GM21367 (cell line): ENCODE results near the gene INPP5F.
"Not testable (repeated sequence)": the region's sequence is repeated elsewhere in the genome, so short reads cannot be mapped to it uniquely, and the experiment has no call there.

Experiments
- ATAC-seq: cut with Tn5 transposase; IDR thresholded peaks from one replicate; pipeline ENCODE4 v1.9.1; 2021; ENCODE audit not compliant: unreplicated experiment

INPP5F gene

DNA sequence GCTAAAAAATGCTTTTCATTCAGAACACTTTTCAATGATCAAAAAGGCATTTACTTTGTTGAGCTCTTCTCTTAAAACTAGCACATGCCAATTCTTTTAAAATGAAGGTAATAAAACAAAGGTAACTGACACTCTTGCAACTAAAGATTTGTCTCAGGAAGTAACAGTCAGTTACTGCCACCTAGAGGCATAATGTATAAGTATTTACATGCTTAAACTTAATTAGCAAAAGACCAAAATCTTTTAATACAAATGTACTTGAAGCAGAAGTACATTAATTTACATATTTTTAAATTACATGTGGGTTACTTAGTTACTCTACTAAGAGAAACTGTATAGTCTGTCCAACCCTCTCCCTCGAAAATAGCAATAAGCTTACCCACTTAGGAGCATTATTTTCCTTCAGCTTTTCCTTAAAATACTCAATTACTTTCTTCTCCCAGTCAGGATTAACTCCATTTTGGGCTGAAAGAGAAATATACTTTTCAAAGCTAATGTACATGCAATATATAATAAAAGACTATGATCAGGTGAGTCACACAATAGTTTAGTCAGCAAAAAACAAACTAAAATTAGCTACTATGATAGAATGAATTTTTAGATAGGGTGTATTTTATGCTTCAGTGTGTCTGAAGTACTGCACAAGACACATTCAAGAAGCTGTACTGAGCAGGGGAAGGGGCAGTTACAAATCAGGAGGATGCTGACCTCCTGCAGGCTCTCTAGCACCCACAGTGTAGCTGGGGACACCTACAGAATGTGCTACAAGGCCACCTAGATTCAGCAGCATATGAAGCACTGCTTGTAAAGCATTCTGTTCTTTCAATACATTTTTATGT, 133.8 kb downstream of the INPP5F start:
- no peak for ATAC-seq

DNA sequence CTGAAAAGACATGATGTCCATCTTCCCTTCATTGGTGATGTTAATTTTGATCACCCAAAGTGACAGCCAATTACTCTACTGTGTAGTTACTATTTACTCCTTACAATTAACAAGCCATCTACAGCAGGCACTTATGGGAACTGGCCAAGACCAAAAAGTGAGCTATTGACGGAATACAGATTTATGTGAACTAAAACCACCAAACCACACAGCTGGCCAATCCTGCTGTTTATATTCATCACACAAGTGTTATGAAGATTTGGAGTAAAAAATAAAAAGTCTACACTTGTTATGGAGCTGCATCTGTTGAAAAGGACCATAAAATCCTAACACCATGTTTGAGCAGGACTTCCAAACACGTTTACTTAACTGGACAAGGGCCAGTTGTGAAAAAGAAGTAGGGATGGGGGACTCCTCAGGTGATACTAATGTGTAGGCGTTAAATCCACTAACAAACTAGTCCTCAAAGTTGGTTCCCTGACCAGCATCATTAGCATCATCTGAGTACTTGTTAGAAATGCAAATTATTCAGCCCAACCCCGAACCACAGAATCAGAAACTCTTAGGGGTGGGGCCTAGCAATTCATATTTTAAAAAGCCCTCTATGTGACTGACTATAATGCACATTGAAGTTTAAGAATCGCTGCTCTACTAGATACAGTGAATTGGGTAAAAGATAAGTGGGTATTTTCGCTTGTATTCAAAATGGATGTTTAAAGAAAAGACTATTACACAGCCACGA, 135.2 kb downstream of the INPP5F start:
- no peak for ATAC-seq

DNA sequence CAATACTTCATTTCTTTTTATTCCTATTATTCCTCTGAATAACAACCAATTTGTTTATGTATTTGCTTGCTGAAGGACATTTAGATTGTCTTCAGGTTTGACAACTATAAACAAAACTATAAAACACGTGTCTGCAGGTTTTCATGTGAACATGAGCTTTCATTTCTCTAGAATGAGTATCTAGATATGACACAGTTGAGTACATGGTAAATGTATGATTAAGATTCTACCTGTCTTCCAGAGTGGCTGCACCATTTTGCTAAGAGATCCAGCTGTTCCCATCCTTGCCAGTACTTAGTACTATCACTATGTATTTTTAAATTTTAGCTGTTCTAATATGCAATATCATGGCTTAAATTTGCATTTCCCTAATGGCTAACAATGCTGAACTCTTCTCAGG, 136.7 kb downstream of the INPP5F start:
- no peak for ATAC-seq

DNA sequence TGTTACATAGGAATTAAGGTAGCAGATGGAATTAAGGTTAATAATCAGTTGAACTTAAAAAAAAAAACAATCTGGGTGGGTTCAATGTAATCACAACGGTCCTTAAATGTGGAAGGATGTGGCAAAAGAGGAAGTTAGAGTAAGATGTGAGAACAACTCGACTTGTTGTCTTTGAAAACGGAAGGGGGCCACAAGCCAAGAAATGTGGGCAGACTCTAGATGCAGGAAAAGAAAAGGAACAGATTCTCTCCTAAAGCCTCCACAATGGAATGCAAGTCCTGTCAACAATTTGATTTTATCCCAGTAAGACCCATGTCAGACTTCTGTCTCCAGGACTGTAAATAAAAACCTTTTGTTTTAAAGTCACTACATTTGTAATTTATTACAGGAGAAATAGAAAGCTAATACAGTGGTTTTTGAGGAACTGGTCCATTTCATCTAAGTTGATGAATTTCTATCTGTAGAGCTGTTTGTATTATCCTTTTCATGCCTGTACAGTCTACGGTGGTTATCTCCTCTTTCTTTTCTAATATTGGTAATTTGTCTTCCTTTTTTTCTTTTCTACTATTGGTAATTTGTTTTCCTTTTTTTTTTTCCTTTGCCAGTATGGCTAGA, 138.2 kb downstream of the INPP5F start:
- no peak for ATAC-seq

DNA sequence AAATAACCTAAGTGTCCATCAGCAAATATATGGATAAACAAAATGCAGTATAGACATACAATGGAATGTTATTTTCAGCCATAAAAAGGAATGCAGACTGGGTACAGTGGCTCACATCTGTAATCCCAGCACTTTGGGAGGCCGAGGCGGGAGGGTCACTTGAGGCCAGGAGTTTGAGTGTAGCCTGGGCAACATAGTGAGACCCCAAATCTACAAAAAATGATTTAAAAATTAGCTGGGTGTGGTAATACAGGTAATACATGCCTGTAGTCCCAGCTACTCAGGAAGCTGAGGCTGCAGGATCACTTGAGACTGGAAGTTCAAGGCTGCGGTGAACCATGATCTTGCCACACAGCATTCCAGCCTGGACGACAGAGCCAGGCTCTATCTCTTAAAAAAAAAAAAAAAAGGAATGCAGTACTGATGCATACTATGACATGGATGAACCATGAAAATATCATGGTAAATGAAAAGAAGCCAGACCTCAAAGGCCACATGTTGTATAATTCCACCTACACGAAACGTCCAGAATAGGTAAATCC, 139.9 kb downstream of the INPP5F start:
- no peak for ATAC-seq

DNA sequence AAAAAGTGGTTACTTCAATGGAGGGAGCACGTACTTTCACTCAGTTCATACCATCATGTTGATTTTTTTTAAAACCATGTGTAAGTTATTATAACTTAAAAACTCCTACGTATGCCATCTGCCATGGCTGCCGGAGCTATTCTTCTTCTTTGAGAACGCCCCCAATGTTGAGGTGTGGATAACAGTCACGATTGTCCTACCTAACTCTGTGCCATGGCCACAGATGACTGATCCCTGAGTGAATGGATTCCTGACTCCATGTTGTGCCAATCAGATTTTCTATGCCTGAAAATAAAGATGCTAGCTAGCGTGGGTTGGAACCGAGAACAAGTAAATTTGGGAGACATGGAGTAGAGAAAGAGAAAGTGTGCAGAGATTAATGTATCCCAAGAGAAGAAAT, 141.5 kb downstream of the INPP5F start:
- no peak for ATAC-seq

DNA sequence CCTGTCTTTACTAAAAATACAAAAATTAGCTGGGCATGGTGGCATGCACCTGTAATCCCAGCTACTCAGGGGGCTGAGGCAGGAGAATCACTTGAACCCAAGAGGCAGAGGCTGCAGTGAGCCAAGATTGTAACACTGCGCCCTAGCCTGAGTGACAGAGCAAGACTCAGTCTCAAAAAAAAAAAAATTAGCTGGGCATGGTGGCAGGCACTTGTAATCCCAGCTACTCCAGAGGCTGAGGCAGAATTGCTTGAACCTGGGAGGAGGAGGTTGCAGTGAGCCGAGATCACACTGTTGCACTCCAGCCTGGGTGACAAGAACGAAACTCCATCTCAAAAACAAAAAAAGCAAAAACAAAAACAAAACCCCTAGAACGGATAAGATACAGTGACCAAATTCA, 143.5 kb downstream of the INPP5F start:
- ATAC-seq: not testable (repeated sequence)

DNA sequence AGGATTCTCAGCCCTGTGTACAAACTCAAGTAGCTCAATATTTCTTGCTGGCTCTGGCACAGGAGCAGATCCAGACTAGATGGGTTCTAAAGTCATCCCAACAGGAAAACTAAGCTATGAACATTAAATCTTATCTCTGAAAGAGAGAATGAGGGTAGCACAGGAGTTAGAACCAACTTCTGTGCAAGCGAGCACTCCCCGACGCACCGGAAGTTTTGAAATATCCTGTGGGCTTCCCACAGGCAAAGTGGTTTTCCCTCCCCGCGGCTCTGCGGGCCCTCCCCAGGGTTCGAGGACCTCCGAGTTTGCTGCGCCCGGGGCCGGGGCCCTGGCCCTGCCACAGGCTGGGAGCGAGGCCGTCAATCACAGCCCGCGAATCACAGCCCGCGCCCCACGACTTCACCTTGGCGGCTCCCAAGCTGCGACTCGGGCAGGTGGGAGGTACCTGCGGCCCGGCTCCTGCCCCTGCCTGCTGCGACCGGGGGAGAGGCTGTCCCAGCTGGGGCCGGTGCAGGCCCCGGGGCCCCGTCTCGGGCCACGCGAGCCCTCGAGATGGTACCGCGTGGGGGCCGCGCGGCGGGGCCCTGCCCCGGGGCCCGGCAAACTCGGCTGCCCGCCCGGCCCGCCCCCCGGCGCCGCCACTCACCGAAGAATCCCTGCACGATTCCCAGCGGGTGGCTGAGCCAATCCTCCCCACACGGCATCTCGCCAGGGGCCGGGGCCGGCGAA, 146.2 kb downstream of the INPP5F start:
- ATAC-seq: peak; percentile 26

DNA sequence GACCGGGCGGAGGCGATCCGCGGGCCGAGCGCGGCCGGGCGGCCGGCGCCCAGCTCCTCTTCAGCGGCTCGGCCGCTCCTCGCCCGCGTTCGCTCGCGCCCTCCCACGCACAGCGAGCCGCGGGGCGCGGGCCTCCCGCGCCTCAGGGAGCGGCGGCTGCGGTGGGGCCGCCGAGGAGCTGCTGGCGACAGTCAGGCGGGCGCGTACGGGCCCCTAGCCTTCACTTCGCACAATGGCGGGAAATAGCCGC, 146.7 kb downstream of the INPP5F start, which contains the start of gene MCMBP:
MCMBP (minus strand) TSS at position 234 of the 250 bp plus-strand sequence. CDS start 259 bp downstream, outside the sequence.
- ATAC-seq: peak; percentile 17

DNA sequence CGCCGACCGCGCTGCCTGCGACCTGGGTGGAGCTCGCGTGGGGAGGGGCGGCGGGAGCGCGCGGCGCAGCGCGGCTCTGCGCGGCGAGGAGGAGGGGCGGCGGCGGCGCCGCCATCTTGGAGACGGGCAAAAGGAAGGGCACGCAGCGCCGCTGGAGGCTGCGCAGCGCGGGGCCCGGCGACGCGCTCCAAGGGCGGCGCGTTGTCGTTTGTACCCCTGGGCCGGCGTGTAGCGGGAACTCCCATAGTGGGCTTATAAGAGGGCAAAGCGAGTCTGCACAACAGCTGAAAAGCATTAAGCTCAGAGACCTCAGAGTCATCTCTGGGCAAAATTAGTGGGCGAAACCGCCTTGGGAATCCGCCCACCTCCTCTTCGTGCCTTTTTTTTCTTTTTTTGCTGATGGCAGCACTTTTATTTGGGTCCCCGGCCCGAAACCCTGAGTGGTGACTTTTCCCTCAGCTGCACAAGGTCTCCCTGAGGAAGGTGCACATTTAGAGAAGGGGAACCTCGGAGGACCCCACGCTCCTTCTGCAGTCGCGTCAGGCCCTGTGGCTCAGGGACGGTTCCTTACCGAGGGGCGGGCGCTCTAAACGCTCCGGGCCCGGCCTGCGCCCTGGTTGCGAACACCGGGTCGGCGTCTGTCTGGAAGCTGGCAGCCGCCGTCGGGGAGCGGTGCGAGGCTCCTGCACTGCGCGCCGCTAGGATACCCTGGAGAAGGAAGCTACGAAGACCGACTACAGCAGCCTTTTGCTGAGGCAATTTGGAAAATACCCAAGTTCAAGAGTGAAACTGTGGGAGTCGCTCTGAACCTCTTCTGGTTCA, 147.2 kb downstream of the INPP5F start:
- peak; percentile 87 for ATAC-seq

DNA sequence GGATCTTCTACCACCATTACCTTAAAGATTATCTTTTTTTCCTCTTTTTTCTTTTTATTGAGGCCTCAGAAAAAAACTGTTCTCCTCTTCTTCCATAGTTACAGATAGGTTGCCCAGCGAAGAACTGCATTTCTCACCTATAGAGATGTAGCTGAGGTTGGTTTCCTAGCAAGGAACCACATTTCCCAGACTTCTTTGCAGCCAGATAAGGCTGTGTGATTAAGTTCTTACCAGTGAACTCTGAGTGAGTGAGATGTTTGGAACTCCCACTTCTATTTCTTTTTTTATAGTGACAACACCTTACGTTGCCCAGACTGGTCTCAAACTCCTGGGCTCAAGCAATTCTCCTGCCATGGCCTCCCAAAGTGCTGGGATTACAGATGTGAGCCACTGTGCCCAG, 152.7 kb downstream of the INPP5F start:
- no peak for ATAC-seq
